ENCODE measurements around the gene CFAP74. TPM values are rescaled to one million over a fixed set of nuclear protein-coding genes. Genes with fewer than 3 reads are reported as not detected.
A peak's percentile ranks its signal among the peaks of the same experiment; 100 is the strongest.

Gene CFAP74
- total and polyA plus RNA-seq, 9 of the 15 experiments (the other 6 are each of a cell fraction or from before 2014, with no cell fraction given), result 0.03 to 0.15 (median 0.05) TPM; not detected in 6

DNA sequence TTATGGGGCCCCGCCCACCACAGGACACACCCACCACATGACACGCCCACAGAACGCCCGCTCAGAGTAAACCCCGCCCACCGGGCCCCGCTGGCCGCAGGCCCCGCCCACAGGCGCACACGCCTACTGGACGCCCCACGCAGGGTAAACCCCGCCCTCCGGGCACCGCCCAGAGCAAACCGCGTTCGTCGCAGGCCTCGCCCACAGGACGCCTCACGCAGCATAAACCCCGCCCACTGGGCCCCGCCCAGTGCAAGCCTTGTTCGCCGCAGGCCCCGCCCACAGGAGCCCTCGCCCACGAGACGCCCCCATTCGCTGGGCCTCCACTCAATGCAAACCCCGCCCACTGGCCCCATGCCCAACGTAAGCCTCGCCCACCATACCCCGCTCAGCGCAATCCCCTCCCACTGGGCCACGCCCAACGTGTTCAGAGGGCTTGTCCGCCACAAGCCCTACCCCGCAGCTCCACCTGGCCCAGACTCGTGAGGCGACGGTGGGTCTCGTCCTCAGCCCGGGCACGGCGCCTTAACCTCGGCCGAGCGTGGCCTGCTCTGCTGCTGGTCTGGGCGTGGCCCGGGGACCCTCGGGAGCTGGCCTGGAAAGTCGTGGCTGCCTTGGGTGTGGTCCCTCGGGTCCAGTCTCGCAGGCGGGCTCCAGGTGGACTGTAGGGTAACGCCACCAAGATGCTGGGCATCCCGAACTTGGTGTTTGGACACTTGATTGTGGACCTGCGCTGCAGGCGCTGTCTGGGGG, 84.1 kb downstream of the CFAP74 start (continued):
- no peak for TF ChIP-seq ZBTB34 (CRISPR knock-in tag; IDR thresholded peaks at IDR 0.05)
- TF ChIP-seq SLC30A9 (CRISPR knock-in tag; IDR thresholded peaks at IDR 0.05), result no peak
- TF ChIP-seq MLLT1 (IDR thresholded peaks at IDR 0.05), result no peak
- TF ChIP-seq GATAD2A (IDR thresholded peaks at IDR 0.05), result no peak
- TF ChIP-seq, protein P1, sequence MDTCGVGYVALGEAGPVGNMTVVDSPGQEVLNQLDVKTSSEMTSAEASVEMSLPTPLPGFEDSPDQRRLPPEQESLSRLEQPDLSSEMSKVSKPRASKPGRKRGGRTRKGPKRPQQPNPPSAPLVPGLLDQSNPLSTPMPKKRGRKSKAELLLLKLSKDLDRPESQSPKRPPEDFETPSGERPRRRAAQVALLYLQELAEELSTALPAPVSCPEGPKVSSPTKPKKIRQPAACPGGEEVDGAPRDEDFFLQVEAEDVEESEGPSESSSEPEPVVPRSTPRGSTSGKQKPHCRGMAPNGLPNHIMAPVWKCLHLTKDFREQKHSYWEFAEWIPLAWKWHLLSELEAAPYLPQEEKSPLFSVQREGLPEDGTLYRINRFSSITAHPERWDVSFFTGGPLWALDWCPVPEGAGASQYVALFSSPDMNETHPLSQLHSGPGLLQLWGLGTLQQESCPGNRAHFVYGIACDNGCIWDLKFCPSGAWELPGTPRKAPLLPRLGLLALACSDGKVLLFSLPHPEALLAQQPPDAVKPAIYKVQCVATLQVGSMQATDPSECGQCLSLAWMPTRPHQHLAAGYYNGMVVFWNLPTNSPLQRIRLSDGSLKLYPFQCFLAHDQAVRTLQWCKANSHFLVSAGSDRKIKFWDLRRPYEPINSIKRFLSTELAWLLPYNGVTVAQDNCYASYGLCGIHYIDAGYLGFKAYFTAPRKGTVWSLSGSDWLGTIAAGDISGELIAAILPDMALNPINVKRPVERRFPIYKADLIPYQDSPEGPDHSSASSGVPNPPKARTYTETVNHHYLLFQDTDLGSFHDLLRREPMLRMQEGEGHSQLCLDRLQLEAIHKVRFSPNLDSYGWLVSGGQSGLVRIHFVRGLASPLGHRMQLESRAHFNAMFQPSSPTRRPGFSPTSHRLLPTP (IDR thresholded peaks at IDR 0.05; ENCODE audit: borderline replicate concordance, extremely low read depth, insufficient read length), result no peak
- peak in 1 of 3 experiments; percentile 16 for TF ChIP-seq YY1 (IDR thresholded peaks at IDR 0.05; ENCODE audit: borderline replicate concordance in 1 of 3, control insufficient read depth in 1 of 3, extremely low read depth in 1 of 3, insufficient read depth in 3 of 3, insufficient read length in 1 of 3, insufficient replicate concordance in 2 of 3, low read depth in 1 of 3, low read length in 2 of 3)
- no peak; the same call in 1 of the 2 replicates for TF ChIP-seq RAD51 (IDR thresholded peaks at IDR 0.05; ENCODE audit: borderline replicate concordance, low read depth)
- TF ChIP-seq ILK (tag; IDR thresholded peaks at IDR 0.05; ENCODE audit: borderline replicate concordance, low read depth), result no peak
- no peak for TF ChIP-seq ARNT (IDR thresholded peaks at IDR 0.05)
- TF ChIP-seq PKNOX1 (IDR thresholded peaks at IDR 0.05), result no peak
- no peak for TF ChIP-seq BMI1 (IDR thresholded peaks at IDR 0.05; ENCODE audit: low read length)
- no peak for TF ChIP-seq PHB2 (IDR thresholded peaks at IDR 0.05; ENCODE audit: low read depth)
- no peak for TF ChIP-seq EP400 (IDR thresholded peaks at IDR 0.05)
- TF ChIP-seq, protein P2, sequence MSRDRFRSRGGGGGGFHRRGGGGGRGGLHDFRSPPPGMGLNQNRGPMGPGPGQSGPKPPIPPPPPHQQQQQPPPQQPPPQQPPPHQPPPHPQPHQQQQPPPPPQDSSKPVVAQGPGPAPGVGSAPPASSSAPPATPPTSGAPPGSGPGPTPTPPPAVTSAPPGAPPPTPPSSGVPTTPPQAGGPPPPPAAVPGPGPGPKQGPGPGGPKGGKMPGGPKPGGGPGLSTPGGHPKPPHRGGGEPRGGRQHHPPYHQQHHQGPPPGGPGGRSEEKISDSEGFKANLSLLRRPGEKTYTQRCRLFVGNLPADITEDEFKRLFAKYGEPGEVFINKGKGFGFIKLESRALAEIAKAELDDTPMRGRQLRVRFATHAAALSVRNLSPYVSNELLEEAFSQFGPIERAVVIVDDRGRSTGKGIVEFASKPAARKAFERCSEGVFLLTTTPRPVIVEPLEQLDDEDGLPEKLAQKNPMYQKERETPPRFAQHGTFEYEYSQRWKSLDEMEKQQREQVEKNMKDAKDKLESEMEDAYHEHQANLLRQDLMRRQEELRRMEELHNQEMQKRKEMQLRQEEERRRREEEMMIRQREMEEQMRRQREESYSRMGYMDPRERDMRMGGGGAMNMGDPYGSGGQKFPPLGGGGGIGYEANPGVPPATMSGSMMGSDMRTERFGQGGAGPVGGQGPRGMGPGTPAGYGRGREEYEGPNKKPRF (IDR thresholded peaks at IDR 0.05; ENCODE audit: low read depth, low read length), result no peak
- TF ChIP-seq MYC (IDR thresholded peaks at IDR 0.05; ENCODE audit: low read depth, low read length), result peak; percentile 73
- no peak for TF ChIP-seq MYC (CRISPR knock-in tag; IDR thresholded peaks at IDR 0.05; ENCODE audit: borderline replicate concordance, low read depth)
